IMR-90 (cell line): Measurements from ENCODE around the gene ATP4A. TPM values are rescaled to one million over a fixed set of nuclear protein-coding genes. Genes with fewer than 3 reads are reported as not detected.

ENCODE experiments used
- ATAC-seq: fragments of 200-7000 bp; cut with Tn5 transposase; 2 replicates; pipeline ENCODE4 v1.9.1; 2020; ENCODE audit warnings: low read depth, mild to moderate bottlenecking, moderate library complexity
- BruUV-seq: library from RNA; stranded (reverse); fragments of 400-500 nt; replicated peaks from 2 replicates; lab custom pipeline; 2021; lab: Mats Ljungman, UMichigan
- CTCF ChIA-PET: fragments of 300-600 bp; formaldehyde crosslinking; extraction: SDS; loops from one replicate; lab custom pipeline; 2021; ENCODE audit warnings: antibody characterized with exemption; lab: Yijun Ruan, JAX
- POLR2A ChIA-PET: fragments of 300-600 bp; sonication (Branson Sonifier 250); formaldehyde crosslinking; loops from one replicate; lab custom pipeline; 2022; ENCODE audit warnings: antibody characterized with exemption; ENCODE audit not compliant: unreplicated experiment; lab: Charles Lee
- DNase-seq: peaks from one replicate; pipeline ENCODE4 v3.0.0; 2013
- H2AFZ ChIP-seq: replicated peaks from 2 replicates; pipeline ENCODE3; 2013; ENCODE audit warnings: low read length, mild to moderate bottlenecking; ENCODE audit not compliant: poor library complexity
- H2AK5ac ChIP-seq: 2 replicates; pipeline ENCODE4 v1.6.1; 2013; ENCODE audit warnings: low read depth, low read length, inconsistent platforms
- H2AK9ac ChIP-seq: replicated peaks from 2 replicates; pipeline ENCODE3; 2013; ENCODE audit warnings: mild to moderate bottlenecking, low read depth, low read length, moderate library complexity; ENCODE audit not compliant: poor library complexity
- H2BK120ac ChIP-seq: 2 replicates; pipeline ENCODE4 v1.6.1; 2013; ENCODE audit warnings: low read depth, low read length, inconsistent platforms
- H2BK15ac ChIP-seq: 3 replicates; pipeline ENCODE4 v1.6.1; 2013; ENCODE audit warnings: low read depth, low read length, inconsistent platforms
- H2BK20ac ChIP-seq: 2 replicates; pipeline ENCODE4 v1.6.1; 2013; ENCODE audit warnings: low read depth, mild to moderate bottlenecking, inconsistent platforms, low read length, moderate library complexity
- H2BK5ac ChIP-seq: 2 replicates; pipeline ENCODE4 v1.6.1; 2013; ENCODE audit warnings: mild to moderate bottlenecking, low read depth, low read length, inconsistent platforms; ENCODE audit not compliant: poor library complexity, severe bottlenecking
- H3K14ac ChIP-seq: replicated peaks from 2 replicates; pipeline ENCODE4 v1.6.1; 2013; ENCODE audit warnings: low read depth, low read length, inconsistent platforms
- H3K18ac ChIP-seq: 2 replicates; pipeline ENCODE4 v1.6.1; 2013; ENCODE audit warnings: low read depth, low read length, control low read depth
- H3K23ac ChIP-seq: 2 replicates; pipeline ENCODE4 v1.6.1; 2013; ENCODE audit warnings: low read depth, low read length, inconsistent platforms
- H3K27ac ChIP-seq: 2 replicates; pipeline ENCODE4 v1.5.1; 2013; ENCODE audit warnings: mild to moderate bottlenecking, control low read depth, low read length; ENCODE audit not compliant: insufficient read depth
- H3K27me3 ChIP-seq: 2 replicates; pipeline ENCODE4 v1.6.1; 2013; ENCODE audit warnings: low read length; ENCODE audit not compliant: control insufficient read depth, insufficient read depth
- H3K36me3 ChIP-seq: 2 replicates; pipeline ENCODE4 v1.6.1; 2013; ENCODE audit warnings: low read length, mixed read lengths; ENCODE audit not compliant: control insufficient read depth, insufficient read depth
- H3K4ac ChIP-seq: 2 replicates; pipeline ENCODE4 v1.6.1; 2013; ENCODE audit warnings: low read depth, low read length, inconsistent platforms
- H3K4me1 ChIP-seq: 2 replicates; pipeline ENCODE4 v1.6.1; 2013; ENCODE audit warnings: low read length, mixed read lengths; ENCODE audit not compliant: control insufficient read depth, insufficient read depth
- H3K4me2 ChIP-seq: 2 replicates; pipeline ENCODE4 v1.6.1; 2013; ENCODE audit warnings: low read depth, mild to moderate bottlenecking, control low read depth, low read length, moderate library complexity
- H3K4me3 ChIP-seq: 2 replicates; pipeline ENCODE4 v1.5.1; 2013; ENCODE audit warnings: low read depth, mild to moderate bottlenecking, control low read depth, low read length, moderate library complexity; ENCODE audit not compliant: insufficient read depth
- H3K56ac ChIP-seq: 2 replicates; pipeline ENCODE4 v1.6.1; 2013; ENCODE audit warnings: low read length, inconsistent platforms; ENCODE audit not compliant: insufficient read depth; ENCODE audit errors: extremely low read depth
- H3K79me1 ChIP-seq, 2 experiments: 2 replicates each; pipeline ENCODE4 v1.6.1; 2013; ENCODE audit warnings: low read length in 2 of 2, inconsistent platforms in 1 of 2, low read depth in 1 of 2
- H3K9ac ChIP-seq: 2 replicates; pipeline ENCODE4 v1.6.1; 2013; ENCODE audit warnings: low read depth, low read length, control low read depth
- H3K9me1 ChIP-seq: 2 replicates; pipeline ENCODE4 v1.6.1; 2013; ENCODE audit warnings: low read length, inconsistent platforms; ENCODE audit not compliant: insufficient read depth
- H3K9me3 ChIP-seq: 2 replicates; pipeline ENCODE4 v1.6.1; 2013; ENCODE audit warnings: low read length; ENCODE audit not compliant: control insufficient read depth, insufficient read depth
- H4K20me1 ChIP-seq: 2 replicates; pipeline ENCODE4 v1.6.1; 2013; ENCODE audit warnings: low read length, inconsistent platforms; ENCODE audit not compliant: insufficient read depth
- H4K5ac ChIP-seq: 2 replicates; pipeline ENCODE4 v1.6.1; 2013; ENCODE audit warnings: mild to moderate bottlenecking, low read depth, low read length, control low read depth
- H4K8ac ChIP-seq, 2 experiments: 2 replicates each; pipeline ENCODE4 v1.6.1; 2013; ENCODE audit warnings: low read depth in 2 of 2, low read length in 2 of 2, control low read depth in 1 of 2, inconsistent platforms in 1 of 2
- H4K91ac ChIP-seq: 2 replicates; pipeline ENCODE4 v1.6.1; 2013; ENCODE audit warnings: low read depth, low read length, inconsistent platforms; ENCODE audit not compliant: insufficient read depth
- BHLHE40 ChIP-seq: fragments of 150-350 bp; IDR thresholded peaks from 2 replicates; pipeline ENCODE4 v1.6.1; 2016; ENCODE audit warnings: mild to moderate bottlenecking, low read depth, low read length
- CEBPB ChIP-seq: IDR thresholded peaks from 2 replicates; pipeline ENCODE4 v1.6.1; 2012; ENCODE audit warnings: low read depth, low read length, improper control_type of control experiment
- CHD1 ChIP-seq: IDR thresholded peaks from 2 replicates; pipeline ENCODE4 v1.6.1; 2012; ENCODE audit warnings: low read depth, low read length, improper control_type of control experiment
- CTCF ChIP-seq: conservative IDR thresholded peaks from 2 replicates; pipeline ENCODE4 v1.5.1; 2012; ENCODE audit warnings: mild to moderate bottlenecking, low read depth, low read length, improper control_type of control experiment
- ELK1 ChIP-seq: fragments of 150-350 bp; IDR thresholded peaks from 2 replicates; pipeline ENCODE4 v1.6.1; 2016; ENCODE audit warnings: low read depth, mild to moderate bottlenecking, low read length, moderate library complexity, borderline replicate concordance
- FOS ChIP-seq: fragments of 150-350 bp; IDR thresholded peaks from 2 replicates; pipeline ENCODE4 v1.6.1; 2016; ENCODE audit warnings: low read depth, low read length
- MAFK ChIP-seq: IDR thresholded peaks from 2 replicates; pipeline ENCODE4 v1.6.1; 2012; ENCODE audit warnings: low read depth, low read length, improper control_type of control experiment
- MAZ ChIP-seq: IDR thresholded peaks from 2 replicates; pipeline ENCODE4 v1.6.1; 2012; ENCODE audit warnings: low read depth, mild to moderate bottlenecking, low read length, improper control_type of control experiment, moderate library complexity, borderline replicate concordance
- MXI1 ChIP-seq: IDR thresholded peaks from 2 replicates; pipeline ENCODE4 v1.6.1; 2012; ENCODE audit warnings: low read depth, mild to moderate bottlenecking, low read length, moderate library complexity, borderline replicate concordance
- NFE2L2 ChIP-seq: fragments of 150-350 bp; IDR thresholded peaks from 2 replicates; pipeline ENCODE4 v1.6.1; 2016; ENCODE audit warnings: low read depth, mild to moderate bottlenecking, low read length
- POLR2A ChIP-seq: IDR thresholded peaks from 2 replicates; pipeline ENCODE4 v1.6.1; 2012; ENCODE audit warnings: mild to moderate bottlenecking, low read depth, low read length
- RAD21 ChIP-seq: IDR thresholded peaks from 2 replicates; pipeline ENCODE4 v1.6.1; 2012; ENCODE audit warnings: low read length, improper control_type of control experiment
- RCOR1 ChIP-seq: IDR thresholded peaks from 2 replicates; pipeline ENCODE4 v1.6.1; 2012; ENCODE audit warnings: mild to moderate bottlenecking, low read length, improper control_type of control experiment; ENCODE audit not compliant: insufficient replicate concordance
- RFX5 ChIP-seq: IDR thresholded peaks from 2 replicates; pipeline ENCODE4 v1.8.0; 2012; ENCODE audit warnings: low read depth, mild to moderate bottlenecking, low read length, moderate library complexity
- SMC3 ChIP-seq: fragments of 150-350 bp; IDR thresholded peaks from 2 replicates; pipeline ENCODE4 v1.6.1; 2016; ENCODE audit warnings: low read depth, mild to moderate bottlenecking, antibody characterized with exemption, low read length, moderate library complexity
- USF2 ChIP-seq: fragments of 150-350 bp; IDR thresholded peaks from 2 replicates; pipeline ENCODE4 v1.6.1; 2017; ENCODE audit warnings: mild to moderate bottlenecking, antibody characterized with exemption, low read length, low read depth
- WGBS, 2 experiments: methylation state at CpG; one replicate each; pipeline versions ENCODE4 v1.1.5 to v1.1.7; 2013; ENCODE audit warnings: missing lambda C conversion rate in 2 of 2; ENCODE audit not compliant: insufficient read length in 1 of 2; ENCODE audit errors: extremely low coverage in 2 of 2; 5-methylcytosine and 5-hydroxymethylcytosine counted together
- dilution Hi-C: fragments of 300-500 bp; cut with HindIII; formaldehyde crosslinking; loops from one replicate; pipeline ENCODE4 v1.14.3; 2018; ENCODE audit warnings: low sequenced_read_pairs; ENCODE audit not compliant: unreplicated experiment
- in situ Hi-C: fragments of 300-500 bp; cut with MboI; formaldehyde crosslinking; loops from 3 replicates; pipeline ENCODE4 v1.14.3; 2019; ENCODE audit warnings: low sequenced_read_pairs, inconsistent platforms, mixed read lengths
- intact Hi-C: fragments of 100-400 bp; cut with micrococcal nuclease; formaldehyde crosslinking; loops from 2 replicates; pipeline ENCODE4 v1.10.0; 2022
- polyA plus RNA-seq, 3 experiments: library from polyadenylated mRNA; depleted of rRNA; stranded (reverse); fragments of >200 nt; gene quantifications; 2 replicates each; pipeline ENCODE4 v1.2.3, GENCODE V29; 2012; ENCODE audit warnings: low replicate concordance in 1 of 3
- total RNA-seq: library from RNA; depleted of rRNA; stranded (reverse); fragments of >200 nt; gene quantifications from 2 replicates; pipeline ENCODE4 v1.2.3, GENCODE V29; 2012

The ATP4A gene
- total and polyA plus RNA-seq, 2 of the 4 experiments (the other 2 are of a cell fraction): not detected

DNA sequence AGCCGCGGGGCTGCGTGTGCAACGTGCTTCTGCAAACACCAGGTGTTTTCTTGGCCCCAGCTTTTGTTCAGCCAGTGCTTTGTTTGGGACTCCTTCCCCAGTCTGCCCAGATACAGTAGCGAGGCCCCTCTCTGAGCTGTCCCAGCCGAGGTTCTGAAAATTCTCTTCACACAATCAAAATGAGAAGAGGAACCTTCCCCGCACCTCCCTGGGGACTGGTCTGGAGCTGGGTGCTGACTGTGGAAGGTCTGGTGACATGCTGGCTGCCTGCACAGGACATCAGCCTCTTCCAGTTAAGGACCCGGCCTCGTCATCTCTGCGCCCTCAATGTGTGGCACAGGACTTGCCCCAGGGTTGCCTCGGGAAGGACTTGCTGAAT lies 4.2 kb downstream of the ATP4A start:
- no peak overlapping the region for H2BK120ac ChIP-seq
- no peak overlapping the region for H2BK5ac ChIP-seq
- H3K27me3 ChIP-seq: peaks cover 52% of the 10 kb centered on the region
- no peak overlapping the region for H3K27ac ChIP-seq
- no peak overlapping the region for H2BK15ac ChIP-seq
- H3K4me3 ChIP-seq: no peak overlapping the region
- no peaks in the 10 kb centered on the region for H3K79me1 ChIP-seq
- H2AK9ac ChIP-seq: no peak overlapping the region
- no peaks in the 10 kb centered on the region for H3K36me3 ChIP-seq
- peak overlapping the region; percentile 21 for H2AFZ ChIP-seq
- no peak overlapping the region for H3K14ac ChIP-seq
- no peak overlapping the region for H4K5ac ChIP-seq
- in situ Hi-C loops: no loop called here
- H3K4me1 ChIP-seq: no peaks in the 10 kb centered on the region
- H4K8ac ChIP-seq: no peak overlapping the region
- H3K4me2 ChIP-seq: no peak overlapping the region
- no peak overlapping the region for H3K23ac ChIP-seq
- H3K18ac ChIP-seq: no peak overlapping the region
- no peak overlapping the region for H3K9ac ChIP-seq
- POLR2A ChIA-PET: no interaction called here
- dilution Hi-C loops: no loop called here
- no peak overlapping the region for H3K56ac ChIP-seq
- 80% methylated on average over 4 of the region's 11 CpGs; no CpG with 5 or more reads in 1 of the 2 experiments for WGBS, 2 experiments
- 0 out of 2 replicates have a peak, but pooled peaks cover 3% of the 10 kb centered on the region for H3K9me1 ChIP-seq
- no peak overlapping the region for H4K91ac ChIP-seq
- no peaks in the 10 kb centered on the region for H3K9me3 ChIP-seq
- TF ChIP-seq RFX5 (no peak), MAFK (no peak), SMC3 (no peak), CHD1 (no peak), ELK1 (no peak), POLR2A (no peak), RCOR1 (no peak), MXI1 (no peak), MAZ (no peak), NFE2L2 (no peak), FOS (no peak), CTCF (no peak), CEBPB (no peak), USF2 (no peak), RAD21 (no peak), BHLHE40 (no peak)
- no peak for ATAC-seq
- H3K4ac ChIP-seq: no peak overlapping the region
- no peak overlapping the region for H2AK5ac ChIP-seq
- CTCF ChIA-PET: interaction anchor here (0.6 kb wide), 1 partner anchor 20 kb away, joined by 3 read pairs; no protein-coding TSS in a partner anchor
- intact Hi-C loops: no loop called here
- no peak overlapping the region for H2BK20ac ChIP-seq
- H4K20me1 ChIP-seq: no peaks in the 10 kb centered on the region
- no TSS peak for BruUV-seq
- DNase-seq: no peak
